Fibroblast of upper back skin (primary cell): ENCODE results near the gene CD99L2.

Experiments used
- DNase-seq: peaks from one replicate; pipeline ENCODE4 v3.0.0-alpha.2; 2013

CD99L2 gene, protein sequence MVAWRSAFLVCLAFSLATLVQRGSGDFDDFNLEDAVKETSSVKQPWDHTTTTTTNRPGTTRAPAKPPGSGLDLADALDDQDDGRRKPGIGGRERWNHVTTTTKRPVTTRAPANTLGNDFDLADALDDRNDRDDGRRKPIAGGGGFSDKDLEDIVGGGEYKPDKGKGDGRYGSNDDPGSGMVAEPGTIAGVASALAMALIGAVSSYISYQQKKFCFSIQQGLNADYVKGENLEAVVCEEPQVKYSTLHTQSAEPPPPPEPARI

DNA sequence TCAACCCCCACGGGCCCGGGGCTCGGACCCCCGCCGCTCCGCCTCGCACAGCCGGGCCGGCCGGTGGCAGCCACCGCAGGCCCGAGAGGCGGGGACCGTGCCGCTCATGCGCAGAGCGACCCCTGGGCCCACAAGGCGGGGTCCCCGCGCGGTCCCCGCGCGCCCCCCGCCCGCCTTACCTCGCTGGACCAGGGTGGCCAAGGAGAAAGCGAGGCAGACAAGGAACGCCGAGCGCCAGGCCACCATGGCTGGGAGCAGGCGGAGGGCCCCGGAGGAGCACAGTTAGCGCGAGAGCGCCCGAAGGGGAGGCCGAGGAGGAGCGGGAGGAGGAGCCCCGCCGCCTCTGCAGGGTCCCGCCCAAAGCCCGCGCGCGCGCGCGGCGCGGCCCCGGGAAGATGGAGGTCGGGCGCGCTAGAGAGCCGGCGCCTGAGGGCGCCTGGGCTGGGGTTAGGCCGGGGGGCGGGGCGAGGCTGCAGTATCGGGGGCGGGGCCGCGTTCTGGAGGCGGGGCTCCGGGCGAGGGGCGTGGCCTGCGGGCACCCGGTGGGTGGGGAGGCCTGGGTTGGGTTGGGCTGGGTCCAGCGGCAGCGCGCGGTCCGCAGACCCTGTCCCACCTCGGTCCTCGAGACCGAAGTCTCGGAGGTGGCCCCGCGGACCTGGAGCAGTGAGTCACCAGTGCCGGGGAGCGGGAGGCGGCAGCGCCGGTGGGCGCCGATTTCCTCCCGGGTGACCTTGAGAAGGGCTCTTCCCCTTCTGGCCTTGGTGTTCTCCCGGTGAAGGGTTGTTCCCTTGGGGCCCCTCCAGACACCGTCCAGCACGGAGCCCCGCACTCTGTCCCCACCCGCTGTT is at the start of gene CD99L2:
TSS of gene CD99L2 (minus strand) at position 326 of the 848 bp plus-strand sequence. CDS start at position 246, 80 bp downstream.
- DNase-seq, result peak; percentile 85

DNA sequence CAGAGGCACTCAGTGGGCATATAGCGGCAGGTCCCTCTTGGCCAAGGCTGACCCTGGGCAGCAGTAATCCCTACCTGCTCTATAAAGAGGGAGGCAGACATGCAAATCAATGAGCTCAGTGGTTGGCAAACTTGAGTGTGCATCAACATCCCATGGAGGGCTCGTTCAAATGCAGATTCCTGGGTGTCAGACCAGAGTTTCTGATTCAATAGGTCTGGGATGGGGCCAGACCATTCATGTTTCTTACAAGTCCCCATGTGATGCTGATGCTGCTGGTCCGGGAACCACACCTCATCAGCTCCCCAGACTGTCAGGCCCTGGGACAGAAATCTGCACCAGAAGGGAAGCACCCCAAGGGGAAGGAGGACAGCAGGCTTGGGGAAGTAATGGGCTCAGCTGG is 45.8 kb upstream of the CD99L2 start:
- no peak for DNase-seq

DNA sequence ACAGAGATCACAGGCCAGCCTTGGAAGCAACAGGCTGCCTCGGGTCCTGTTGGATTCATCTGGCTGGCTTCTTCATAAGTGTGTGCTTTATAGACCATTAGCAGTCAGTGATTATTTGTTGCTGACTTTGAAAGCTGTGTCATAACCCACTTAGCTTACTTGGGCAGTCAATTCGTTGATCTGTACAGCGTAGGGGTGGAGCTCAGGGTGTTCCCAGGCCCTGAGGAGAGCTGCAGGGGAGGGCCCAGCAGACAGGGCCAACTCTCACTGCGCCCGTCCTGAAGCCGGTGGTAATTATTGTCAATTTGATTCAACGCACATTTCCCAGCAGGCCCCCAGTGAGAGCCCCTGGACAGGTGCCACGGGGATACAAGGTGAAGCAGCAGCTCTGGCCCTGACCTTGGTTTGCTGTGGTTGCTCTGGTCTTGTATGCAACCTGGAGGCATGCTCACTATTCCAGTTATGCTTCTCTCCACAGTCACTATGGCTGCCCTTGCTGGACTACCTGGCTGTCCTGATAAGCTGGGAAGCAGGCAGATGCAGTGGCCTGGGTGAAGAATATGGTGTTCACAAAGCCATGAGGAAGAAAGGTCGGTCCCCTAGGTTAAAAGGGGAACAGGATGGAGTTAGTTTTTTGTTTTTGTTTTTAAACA is 44.6 kb upstream of the CD99L2 start:
- no peak for DNase-seq

DNA sequence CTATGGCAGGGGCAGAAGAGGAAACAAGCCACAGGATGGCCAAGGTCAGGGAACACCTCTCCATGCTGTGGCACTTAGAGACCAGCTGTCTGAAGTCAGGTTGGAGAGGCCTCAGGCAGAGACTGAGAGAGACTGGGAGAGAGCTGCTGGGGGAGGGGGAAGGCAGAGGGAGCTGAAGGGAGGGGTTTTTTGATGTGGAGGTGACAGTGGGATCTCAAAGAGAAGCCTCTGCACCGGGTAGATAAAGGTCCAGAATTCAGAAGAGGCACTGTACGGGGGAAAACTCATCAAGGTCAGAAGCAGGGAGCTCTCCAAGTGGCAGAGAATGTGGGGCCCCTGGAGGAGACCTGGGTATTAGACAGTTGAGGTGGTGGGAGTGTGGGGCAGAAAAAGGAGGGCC is 43.1 kb upstream of the CD99L2 start:
- no peak for DNase-seq

DNA sequence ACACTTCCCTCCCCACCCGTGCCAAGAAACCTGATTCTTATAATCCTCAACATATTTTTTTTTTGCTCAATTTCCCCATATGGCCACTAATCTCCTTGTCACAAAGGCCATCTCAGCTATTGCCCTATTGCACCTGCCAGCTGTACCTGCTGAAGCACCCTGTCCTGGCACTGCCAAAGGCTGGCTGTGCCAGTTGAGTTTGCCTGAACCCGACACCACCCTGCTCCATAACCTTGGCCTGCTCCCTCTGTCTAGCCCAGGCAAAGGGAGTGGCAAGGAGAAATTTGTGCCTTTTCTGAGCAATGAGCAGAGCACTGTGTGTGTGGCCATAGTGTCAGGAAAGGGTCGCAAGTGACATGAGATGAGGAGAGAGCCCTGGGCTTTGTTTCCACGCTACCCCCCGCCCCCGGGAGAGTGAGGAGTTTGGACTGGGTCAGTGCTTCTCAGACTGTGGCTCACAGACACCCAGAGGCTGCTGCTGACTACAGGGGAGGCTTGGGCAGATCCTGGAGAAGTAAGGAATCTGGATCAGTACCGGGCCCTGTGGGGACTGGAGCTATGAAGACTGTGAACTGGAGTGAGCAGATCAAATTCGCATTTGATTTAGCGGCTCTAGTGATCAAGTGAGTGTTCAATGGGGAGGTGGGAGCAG is 42.5 kb upstream of the CD99L2 start:
- no peak for DNase-seq

DNA sequence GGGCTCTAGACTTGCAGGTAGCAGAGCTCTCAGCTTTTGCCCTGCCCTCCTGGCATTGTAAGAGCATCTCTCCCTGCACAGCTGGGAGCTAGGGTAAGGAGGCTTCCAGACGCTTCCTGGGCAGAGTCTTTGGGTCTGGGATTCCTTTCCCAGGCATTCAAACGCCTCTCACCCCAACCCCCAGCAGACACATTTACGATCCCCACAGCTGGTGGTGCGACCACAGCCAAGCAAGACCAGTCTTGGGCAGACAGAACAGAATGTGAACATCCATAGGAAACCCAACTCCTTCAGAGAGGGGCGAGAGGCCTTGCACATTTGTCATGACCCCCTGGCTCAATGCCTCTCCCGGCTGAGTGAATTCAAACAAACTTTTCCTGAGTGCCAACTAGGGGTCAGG is 38.1 kb upstream of the CD99L2 start:
- peak; percentile 68 for DNase-seq

DNA sequence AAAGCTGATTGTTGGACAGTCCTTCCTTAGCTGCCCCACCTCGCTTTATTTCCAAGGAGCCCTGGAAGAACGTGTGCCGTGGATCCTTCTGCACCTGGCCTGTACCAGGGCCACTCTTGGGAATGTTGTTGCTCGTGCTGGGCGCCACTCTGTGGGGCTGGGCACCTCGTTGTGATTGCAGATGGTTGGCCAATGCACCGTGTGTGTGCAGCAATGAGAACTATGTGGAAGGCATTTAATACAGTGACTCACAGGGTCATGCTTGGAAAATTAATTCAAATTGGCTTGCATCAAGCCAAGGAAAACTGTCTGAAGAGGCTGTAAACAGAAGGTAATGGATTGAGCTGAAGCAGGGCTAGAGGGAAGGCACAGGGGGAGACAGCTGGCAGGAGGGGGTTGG is 37.0 kb upstream of the CD99L2 start:
- DNase-seq, result peak; percentile 77

DNA sequence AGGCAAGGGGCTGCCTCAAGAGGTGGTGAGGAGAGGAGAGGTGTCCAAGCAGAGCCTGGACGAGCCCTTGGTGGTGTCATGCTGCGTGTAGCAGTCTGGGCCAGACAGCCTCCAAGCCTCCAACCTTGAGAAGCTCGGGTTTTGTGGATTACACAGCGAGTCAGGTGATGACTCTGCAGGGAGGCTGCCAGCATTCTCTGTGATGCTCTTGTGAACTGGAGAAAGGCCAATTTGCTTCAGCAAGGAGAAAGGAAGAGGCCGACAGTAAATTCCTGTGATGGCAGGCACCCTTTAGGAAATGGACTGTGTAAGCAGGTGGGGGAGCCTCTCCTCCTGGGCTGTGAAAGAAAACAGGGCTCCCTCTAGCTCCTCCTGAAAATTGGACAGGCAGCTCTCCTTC is 36.0 kb upstream of the CD99L2 start:
- DNase-seq, result peak; percentile 89

DNA sequence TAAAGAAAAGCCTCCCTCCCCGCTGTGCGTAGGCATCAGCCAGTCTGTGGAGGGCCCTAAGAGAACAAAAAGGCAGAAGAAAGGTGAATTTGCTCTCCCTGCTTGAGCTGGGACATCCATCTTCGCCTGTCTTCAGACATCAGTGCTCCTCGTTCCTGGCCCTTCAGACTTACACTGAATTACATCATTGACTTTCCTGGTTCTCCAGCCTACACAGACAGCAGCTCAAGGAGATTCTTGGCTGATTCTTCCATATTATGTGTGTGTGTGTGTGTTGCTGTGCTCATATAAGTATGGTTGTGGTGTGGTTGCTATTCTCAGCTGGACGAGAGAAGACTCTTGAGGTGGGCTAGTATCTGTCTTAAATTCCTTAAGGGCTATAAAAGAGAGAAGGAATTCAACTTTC is 35.5 kb upstream of the CD99L2 start:
- DNase-seq, result peak; percentile 82

DNA sequence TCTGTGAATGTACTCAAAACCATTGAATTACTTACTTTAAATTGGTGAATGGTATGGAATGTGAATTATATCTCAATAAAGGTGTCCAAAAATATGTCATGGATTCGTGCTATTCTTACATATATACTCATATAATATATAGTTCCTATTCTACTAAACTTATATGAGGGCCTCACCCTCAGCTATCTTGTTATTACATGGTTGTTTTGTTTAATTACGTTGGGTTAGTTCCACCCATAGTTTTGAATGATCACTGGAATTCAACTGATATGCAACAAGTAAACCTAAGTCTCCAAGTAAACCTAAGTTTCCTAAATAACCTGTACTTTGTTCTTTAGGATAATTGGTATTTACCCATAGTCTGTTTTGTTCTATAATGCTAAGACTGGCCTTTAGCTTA is 30.6 kb upstream of the CD99L2 start:
- DNase-seq, result no peak

DNA sequence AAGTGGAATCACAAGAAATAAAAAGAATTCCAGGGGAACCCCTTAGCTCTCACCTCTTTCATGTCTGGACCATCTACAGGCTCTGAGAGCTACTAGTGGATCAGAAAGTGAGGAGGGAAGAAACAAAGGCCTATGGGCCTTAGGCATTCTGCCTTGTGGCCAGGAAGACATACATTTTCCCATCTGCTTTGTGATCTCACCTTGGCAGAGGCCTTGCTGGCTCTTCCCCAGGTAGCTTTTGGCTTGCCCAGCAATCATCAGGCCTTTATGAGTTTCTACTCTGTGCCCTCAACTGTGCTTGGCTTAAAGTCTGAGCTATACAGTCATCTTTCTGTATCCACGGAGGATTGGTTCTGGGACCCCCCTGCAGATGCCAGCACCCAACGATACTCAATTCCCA is 28.3 kb upstream of the CD99L2 start:
- no peak for DNase-seq

DNA sequence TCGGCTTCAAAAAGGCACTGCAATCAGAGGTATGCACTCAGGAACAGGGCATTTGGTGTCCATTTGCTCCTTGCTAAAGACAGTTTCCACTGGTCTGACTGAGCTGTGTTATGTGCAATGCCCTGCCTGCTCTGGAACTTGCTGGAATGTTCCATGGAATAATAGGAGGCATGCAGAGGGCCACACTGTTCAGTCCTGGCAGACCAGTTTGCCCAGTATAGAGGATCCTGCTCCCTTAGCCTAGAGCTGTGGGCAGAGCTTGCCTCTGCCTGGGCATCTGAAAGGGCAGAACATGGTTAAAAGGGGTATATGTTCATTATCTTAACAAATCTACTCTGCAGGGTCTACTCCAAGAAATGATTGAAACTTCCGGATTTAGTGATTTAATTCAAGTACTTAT is 27.8 kb upstream of the CD99L2 start:
- no peak for DNase-seq

DNA sequence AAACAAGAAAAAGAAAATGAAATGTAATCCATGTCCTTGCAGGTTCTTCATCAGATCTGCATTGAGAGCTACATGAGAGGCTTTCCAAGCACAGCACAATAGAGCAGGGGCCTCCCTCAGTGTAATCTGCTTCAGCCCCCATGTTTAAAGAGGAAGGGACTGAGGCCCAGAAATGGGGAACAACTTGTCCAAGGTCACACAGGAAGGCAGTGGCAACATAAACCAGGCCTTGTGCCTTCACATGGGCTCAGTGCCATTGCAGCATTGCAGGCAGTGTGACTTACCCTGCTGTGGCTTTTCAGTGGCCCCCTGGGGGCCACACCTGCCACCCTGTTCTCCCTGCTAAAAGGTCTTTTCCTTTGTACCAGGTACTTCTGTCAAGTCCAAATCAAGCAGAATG is 20.9 kb upstream of the CD99L2 start:
- DNase-seq, result no peak

DNA sequence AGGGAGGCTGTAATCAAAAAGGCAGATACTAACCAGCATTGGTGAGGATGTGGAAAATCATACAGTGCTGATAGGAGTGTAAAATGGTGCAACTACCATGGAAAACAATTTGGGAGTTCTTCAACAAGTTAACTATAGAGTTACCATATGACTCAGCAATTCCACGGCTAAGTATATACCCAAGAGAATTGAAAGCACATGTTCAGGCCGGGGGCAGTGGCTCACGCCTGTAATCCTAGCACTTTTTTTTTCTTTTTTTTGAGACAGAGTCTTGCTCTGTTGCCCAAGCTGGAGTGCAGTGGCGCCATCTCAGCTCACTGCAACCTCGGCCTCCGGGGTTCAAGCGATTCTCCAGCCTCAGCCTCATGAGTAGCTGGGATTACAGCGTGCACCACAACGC is 15.0 kb upstream of the CD99L2 start:
- DNase-seq, result peak; percentile 81

DNA sequence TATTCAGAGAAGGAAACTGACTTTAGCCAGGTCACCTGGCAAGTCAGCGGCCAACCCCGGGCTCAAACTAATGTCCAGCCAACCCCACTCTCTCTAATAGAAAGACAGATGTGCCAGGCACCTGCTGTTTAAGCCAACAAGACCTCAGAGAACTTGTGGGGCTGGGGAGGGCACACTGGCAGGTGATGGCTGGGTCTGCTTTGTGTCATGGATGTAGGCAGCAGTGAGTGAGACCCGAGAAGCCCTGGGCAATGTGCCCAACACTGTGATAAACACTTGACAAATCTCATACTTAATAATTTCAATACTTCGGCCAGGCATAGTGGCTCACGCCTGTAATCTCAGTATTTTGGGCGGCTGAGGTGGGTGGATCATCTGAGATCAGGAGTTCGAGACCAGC is 9.0 kb upstream of the CD99L2 start:
- DNase-seq, result no peak

DNA sequence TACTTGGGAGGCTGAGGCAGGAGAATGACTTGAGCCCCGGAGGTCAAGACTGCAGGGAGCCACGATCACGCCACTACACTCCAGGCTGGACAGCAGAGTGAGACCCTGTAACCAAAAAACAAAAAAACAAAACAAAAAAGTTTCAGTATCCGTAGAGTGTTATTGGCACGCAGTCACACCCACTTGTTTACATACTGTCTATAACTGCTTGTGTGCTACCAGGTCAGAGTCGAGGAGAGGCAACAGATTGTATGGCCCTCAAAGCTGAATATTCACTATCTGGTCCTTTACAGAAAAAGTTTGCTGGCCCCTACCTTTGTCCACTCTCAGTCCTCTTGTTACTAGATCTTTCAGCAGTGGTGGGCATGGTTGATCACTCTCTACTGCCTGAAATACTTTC is 8.2 kb upstream of the CD99L2 start:
- DNase-seq, result no peak

DNA sequence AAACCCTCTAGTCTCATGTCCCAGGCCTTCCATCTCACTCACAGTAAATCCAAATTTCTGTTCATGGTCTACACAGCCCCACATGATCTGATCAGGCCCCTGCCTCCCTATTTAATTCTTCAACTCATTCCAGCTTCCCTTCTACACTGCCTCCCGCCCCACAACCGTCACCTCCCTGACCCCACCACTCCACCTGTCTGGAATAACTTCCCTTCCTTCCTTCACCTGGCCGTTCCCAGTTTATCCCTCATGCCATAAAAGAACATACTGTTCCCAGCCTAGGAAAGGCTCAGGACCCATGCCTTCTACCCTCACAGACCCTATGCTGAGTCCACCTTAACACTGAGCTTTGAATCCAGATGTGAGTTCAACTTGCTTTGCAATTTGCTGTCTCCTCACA is 6.8 kb upstream of the CD99L2 start:
- DNase-seq, result no peak

DNA sequence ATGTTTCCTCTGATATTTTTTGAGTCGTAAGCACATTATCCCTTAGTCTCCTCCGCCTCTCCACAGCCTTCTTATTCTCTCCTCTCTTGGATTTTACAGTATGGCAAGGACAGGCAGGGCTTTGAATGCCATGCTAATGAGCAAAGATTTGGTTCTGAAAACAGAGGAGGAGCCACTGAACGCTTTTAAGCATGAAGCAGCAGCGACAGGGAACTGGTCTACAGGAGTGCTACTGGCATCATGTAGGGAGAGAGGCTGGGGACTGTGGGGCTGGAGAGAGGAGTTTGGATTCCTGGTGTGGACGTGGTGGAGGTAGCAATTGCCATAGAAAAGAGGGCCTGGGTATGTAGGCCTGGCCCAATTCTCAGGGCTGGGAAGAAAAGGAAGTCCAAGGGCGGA is 4.6 kb upstream of the CD99L2 start:
- DNase-seq, result no peak

DNA sequence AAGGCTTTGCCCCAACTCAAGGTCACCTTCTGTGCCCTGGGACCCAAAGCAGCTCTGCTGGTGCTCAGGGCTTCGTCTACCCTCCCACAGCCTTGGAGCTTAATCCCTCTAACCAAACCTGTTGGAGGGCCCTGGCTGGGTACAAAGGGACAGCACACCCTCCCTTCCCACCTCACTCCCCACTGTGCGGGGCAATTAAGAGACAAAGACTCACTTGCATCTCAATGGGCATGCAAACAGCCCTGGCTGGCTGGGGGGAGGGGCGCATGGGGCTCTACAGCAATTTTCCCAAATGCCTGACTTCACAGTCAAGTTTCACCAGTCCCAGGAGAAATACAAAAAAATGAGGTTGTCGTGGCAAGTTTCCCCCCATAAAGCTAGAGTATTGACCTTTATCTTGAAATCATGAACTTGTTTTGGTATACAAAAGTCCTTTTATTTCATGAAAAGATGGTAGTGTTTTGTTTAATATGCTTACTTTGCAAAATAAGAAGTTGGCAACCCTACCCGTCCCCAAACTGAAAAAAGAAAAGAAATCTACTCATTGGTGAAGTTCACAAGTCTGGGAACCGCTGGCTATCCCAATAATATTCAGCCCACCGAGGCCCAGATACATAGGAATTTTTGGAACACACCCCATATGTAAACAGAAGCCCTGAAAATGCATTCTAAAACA is 4.1 kb upstream of the CD99L2 start:
- no peak for DNase-seq

DNA sequence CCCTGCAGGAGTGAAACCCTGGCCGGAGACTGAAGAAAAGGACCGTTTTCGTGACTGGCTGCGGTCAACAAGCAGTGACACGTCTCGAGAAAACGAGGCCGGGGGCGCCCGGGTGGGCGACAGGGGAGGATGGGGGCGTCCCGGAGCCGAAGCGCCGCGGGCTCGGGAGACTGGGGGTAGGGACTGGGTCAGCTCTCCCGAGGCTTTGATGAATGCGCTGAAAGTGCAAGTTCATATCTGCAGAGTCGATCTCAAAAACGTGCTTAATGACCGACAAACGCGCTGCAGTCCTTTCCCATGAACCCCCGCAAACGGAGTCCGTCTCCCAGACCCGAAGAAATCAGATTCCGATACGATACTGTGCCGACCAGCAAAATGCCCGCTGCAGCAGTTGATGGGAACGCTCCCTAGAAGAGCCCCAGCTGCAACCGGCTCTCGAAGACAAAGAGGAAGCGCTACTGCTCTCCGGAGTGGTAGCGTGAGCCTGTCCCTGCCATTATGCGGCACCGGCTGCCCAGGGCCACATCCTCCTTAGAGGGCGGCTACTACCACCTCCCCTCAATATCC is 806 bp upstream of the CD99L2 start:
- DNase-seq, result no peak

DNA sequence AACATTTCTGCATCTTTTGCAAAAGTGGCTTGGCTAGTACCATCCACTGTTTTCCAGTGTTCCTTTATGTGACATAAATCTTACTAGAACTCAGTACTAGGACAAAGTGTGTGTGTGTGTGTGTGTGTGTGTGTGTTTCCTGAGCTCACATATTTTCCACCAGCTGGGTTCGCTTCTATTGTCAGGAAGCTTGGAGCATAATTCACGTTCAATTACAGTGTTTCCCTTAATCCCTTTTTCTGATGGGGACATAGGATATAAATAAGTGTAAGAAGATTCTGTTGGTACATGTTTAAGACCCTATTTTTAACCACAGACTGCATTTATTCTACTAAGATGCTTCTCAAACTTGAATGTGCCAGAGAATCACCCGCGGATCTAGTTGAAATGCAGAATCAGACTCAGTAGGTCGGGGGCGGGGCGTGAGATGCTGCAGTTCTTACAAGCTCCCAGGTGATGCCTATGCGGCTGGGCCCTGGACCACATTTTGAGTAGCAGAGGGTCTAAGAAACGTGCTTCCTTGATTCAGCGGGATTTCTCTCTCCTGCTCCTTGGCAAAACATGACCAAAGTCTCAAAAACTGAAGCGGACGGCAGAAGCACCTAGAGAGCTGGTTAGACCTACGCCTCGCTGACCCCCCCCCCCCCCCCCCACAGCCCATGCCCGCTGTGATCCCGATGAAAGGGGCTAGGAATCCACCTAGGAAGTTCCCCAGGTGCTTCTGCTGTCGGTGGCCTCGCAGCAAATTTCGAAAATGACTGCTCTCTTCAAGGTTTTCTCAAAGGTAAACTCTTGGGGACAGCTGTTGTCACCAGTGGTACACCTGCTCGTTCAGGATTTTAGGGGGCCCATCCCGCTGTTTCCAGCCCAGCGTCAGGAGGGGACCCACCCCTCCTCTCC is 797 bp downstream of the CD99L2 start:
- DNase-seq, result no peak
